Esophagus squamous epithelium (tissue), 4 donors: Measurements from ENCODE around the gene ANK3.

ENCODE experiments used
- CTCF ChIP-seq, 6 experiments: fragments of 450-650 bp in 4 of 6; fragments of 200-600 bp in 2 of 6; sonication (generic) in 2 of 6; IDR thresholded peaks; one replicate each; pipeline ENCODE4 v1.5.1; 2016 to 2019; ENCODE audit warnings: antibody characterized with exemption in 6 of 6, mild to moderate bottlenecking in 4 of 6, moderate library complexity in 4 of 6
- POLR2A ChIP-seq, 4 donors: fragments of 450-650 bp; IDR thresholded peaks; one replicate each; pipeline ENCODE4 v1.6.1; 2017; ENCODE audit warnings: antibody characterized with exemption in 4 of 4, mild to moderate bottlenecking in 4 of 4, moderate library complexity in 3 of 4

DNA sequence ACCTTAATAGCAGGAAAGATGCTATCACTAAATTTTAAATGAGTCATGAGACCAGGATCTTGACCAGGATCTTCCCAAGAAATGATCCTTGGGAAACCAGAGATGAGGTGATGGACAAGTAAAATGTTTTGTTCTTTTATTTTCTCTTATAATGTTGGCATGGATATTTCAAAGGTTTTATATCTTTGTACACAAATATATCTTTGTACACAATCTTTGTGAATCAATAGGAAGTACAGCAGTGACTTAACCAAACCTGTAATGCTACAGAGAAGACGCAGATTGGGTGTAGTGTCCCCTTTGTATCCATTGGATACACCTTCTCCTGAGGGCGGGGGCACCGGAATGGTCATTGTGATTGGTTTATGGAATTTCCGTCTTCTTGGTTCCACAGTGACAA, 303.3 kb downstream of the ANK3 start:
- TF ChIP-seq CTCF (IDR thresholded peaks at IDR 0.05) (no peak), POLR2A (IDR thresholded peaks at IDR 0.05) (no peak)
